Suprapubic skin (tissue), 4 donors: ENCODE data around the gene IQSEC1. TPM values are rescaled to one million over a fixed set of nuclear protein-coding genes. Genes with fewer than 3 reads are reported as not detected.

Source experiments
- DNase-seq, 2 donors: peaks; one replicate each; pipeline ENCODE4 v3.0.0-alpha.2; 2019; ENCODE audit warnings: low spot score in 2 of 2
- H3K27ac ChIP-seq: fragments of 200-600 bp; sonication (generic); one replicate; pipeline ENCODE4 v1.5.1; 2019
- H3K27me3 ChIP-seq: fragments of 200-600 bp; sonication (generic); one replicate; pipeline ENCODE4 v1.5.1; 2019
- H3K36me3 ChIP-seq: fragments of 200-600 bp; sonication (generic); one replicate; pipeline ENCODE4 v1.5.1; 2019
- H3K4me1 ChIP-seq: fragments of 200-600 bp; sonication (generic); one replicate; pipeline ENCODE4 v1.5.1; 2019
- H3K4me3 ChIP-seq: fragments of 200-600 bp; sonication (generic); one replicate; pipeline ENCODE4 v1.5.1; 2019; ENCODE audit warnings: mild to moderate bottlenecking
- H3K9me3 ChIP-seq: fragments of 200-600 bp; sonication (generic); one replicate; pipeline ENCODE4 v1.5.1; 2019
- EP300 ChIP-seq: sonication (generic); formaldehyde crosslinking; IDR thresholded peaks from one replicate; pipeline ENCODE4 v1.6.1; 2017; ENCODE audit warnings: antibody characterized with exemption
- POLR2A ChIP-seq, 2 donors: fragments of 450-650 bp; IDR thresholded peaks; one replicate each; pipeline ENCODE4 v1.6.1; 2017; ENCODE audit warnings: antibody characterized with exemption in 2 of 2, mild to moderate bottlenecking in 2 of 2, moderate library complexity in 2 of 2
- POLR2AphosphoS5 ChIP-seq, 3 donors: sonication (generic); formaldehyde crosslinking; IDR thresholded peaks; one replicate each; pipeline ENCODE4 v1.6.1; 2017; ENCODE audit warnings: antibody characterized with exemption in 3 of 3
- WGBS: methylation state at CpG from one replicate; pipeline ENCODE4 v1.1.5; 2018; 5-methylcytosine and 5-hydroxymethylcytosine counted together
- total RNA-seq, 4 donors: library from RNA; depleted of rRNA; stranded (reverse); fragments of >200 nt; gene quantifications; one replicate each; pipeline ENCODE4 v1.1.0, GENCODE V29; 2016
- TF ChIP-seq, protein P1 (sequence below), 2 donors: fragments of 200-600 bp in 1 of 2; fragments of 450-650 bp in 1 of 2; sonication (generic) in 1 of 2; IDR thresholded peaks; one replicate each; pipeline ENCODE4 v1.5.1; 2016 to 2019; ENCODE audit warnings: antibody characterized with exemption in 2 of 2, mild to moderate bottlenecking in 1 of 2, moderate library complexity in 1 of 2

IQSEC1 gene
- total RNA-seq, 4 donors from 2014 or later = 26.7 to 52.4 (median 35.5) TPM

GRCh38 chr3:13028010-13028821 lies 45.0 kb downstream of the IQSEC1 start:
- no peak for TF ChIP-seq POLR2AphosphoS5 (IDR thresholded peaks at IDR 0.05)
- no peak for TF ChIP-seq POLR2A (IDR thresholded peaks at IDR 0.05)
- TF ChIP-seq EP300 = no peak
- TF ChIP-seq, protein P1, sequence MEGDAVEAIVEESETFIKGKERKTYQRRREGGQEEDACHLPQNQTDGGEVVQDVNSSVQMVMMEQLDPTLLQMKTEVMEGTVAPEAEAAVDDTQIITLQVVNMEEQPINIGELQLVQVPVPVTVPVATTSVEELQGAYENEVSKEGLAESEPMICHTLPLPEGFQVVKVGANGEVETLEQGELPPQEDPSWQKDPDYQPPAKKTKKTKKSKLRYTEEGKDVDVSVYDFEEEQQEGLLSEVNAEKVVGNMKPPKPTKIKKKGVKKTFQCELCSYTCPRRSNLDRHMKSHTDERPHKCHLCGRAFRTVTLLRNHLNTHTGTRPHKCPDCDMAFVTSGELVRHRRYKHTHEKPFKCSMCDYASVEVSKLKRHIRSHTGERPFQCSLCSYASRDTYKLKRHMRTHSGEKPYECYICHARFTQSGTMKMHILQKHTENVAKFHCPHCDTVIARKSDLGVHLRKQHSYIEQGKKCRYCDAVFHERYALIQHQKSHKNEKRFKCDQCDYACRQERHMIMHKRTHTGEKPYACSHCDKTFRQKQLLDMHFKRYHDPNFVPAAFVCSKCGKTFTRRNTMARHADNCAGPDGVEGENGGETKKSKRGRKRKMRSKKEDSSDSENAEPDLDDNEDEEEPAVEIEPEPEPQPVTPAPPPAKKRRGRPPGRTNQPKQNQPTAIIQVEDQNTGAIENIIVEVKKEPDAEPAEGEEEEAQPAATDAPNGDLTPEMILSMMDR (IDR thresholded peaks at IDR 0.05) = no peak
- Histone ChIP-seq H3K27me3 (no peaks in the 10 kb centered on the region), H3K4me1 (peaks cover 13% of the 10 kb centered on the region), H3K9me3 (no peaks in the 10 kb centered on the region), H3K4me3 (no peak overlapping the region), H3K36me3 (no peaks in the 10 kb centered on the region), H3K27ac (no peak overlapping the region)
- 84% methylated on average over 11 of the region's 11 CpGs for WGBS
- no peak for DNase-seq

- TF ChIP-seq POLR2AphosphoS5 (IDR thresholded peaks at IDR 0.05) = no peak
- TF ChIP-seq, protein P1 (IDR thresholded peaks at IDR 0.05) = no peak
- no peak for TF ChIP-seq EP300
- TF ChIP-seq POLR2A (IDR thresholded peaks at IDR 0.05) = no peak
- Histone ChIP-seq H3K4me3 (no peak overlapping the region), H3K27me3 (no peaks in the 10 kb centered on the region), H3K9me3 (no peaks in the 10 kb centered on the region), H3K27ac (no peak overlapping the region), H3K4me1 (peaks cover 22% of the 10 kb centered on the region), H3K36me3 (no peaks in the 10 kb centered on the region)
- 95% methylated on average over 7 of the region's 7 CpGs for WGBS
- no peak for DNase-seq
Measured at GRCh38 chr3:13027154-13027553, 46.1 kb downstream of the IQSEC1 start.

DNA sequence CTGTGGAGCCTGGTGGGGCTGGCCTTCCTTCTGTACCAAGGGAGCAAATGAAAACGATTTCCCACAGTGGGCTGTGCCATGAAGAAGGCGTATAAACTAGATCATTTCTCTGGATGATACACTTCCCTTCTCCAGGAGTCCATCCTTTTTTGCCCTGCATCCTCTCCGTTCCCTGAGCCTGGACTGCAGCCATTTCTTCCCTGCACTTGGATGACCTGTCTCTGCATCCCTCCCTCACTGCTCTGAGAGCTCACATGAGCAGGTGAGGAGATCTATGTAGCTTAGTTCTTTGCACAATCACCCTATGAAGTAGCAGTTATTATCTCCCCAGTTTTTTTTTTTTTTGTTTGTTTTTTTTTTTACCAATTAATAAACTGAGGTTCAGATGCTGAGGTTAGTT lies 46.7 kb downstream of the IQSEC1 start:
- H3K4me3 ChIP-seq = no peak overlapping the region
- DNase-seq = no peak
- H3K4me1 ChIP-seq = peaks cover 29% of the 10 kb centered on the region
- H3K9me3 ChIP-seq = no peaks in the 10 kb centered on the region
- H3K36me3 ChIP-seq = no peaks in the 10 kb centered on the region
- H3K27me3 ChIP-seq = no peaks in the 10 kb centered on the region
- no peak for TF ChIP-seq POLR2A (IDR thresholded peaks at IDR 0.05)
- TF ChIP-seq POLR2AphosphoS5 (IDR thresholded peaks at IDR 0.05) = no peak
- TF ChIP-seq, protein P1 (IDR thresholded peaks at IDR 0.05) = no peak
- TF ChIP-seq EP300 = no peak
- no peak overlapping the region for H3K27ac ChIP-seq
- 91% methylated on average over 3 of the region's 3 CpGs for WGBS

- Histone ChIP-seq H3K4me1 (peaks cover 34% of the 10 kb centered on the region), H3K4me3 (no peak overlapping the region), H3K27me3 (no peaks in the 10 kb centered on the region), H3K36me3 (no peaks in the 10 kb centered on the region), H3K9me3 (no peaks in the 10 kb centered on the region), H3K27ac (no peak overlapping the region)
- TF ChIP-seq, protein P1 (IDR thresholded peaks at IDR 0.05) = no peak
- TF ChIP-seq POLR2A (IDR thresholded peaks at IDR 0.05) (no peak), EP300 (no peak), POLR2AphosphoS5 (IDR thresholded peaks at IDR 0.05) (no peak)
- DNase-seq = no peak
- 93% methylated on average over 10 of the region's 10 CpGs for WGBS
Measured at GRCh38 chr3:13025778-13026518, 47.3 kb downstream of the IQSEC1 start.

DNA sequence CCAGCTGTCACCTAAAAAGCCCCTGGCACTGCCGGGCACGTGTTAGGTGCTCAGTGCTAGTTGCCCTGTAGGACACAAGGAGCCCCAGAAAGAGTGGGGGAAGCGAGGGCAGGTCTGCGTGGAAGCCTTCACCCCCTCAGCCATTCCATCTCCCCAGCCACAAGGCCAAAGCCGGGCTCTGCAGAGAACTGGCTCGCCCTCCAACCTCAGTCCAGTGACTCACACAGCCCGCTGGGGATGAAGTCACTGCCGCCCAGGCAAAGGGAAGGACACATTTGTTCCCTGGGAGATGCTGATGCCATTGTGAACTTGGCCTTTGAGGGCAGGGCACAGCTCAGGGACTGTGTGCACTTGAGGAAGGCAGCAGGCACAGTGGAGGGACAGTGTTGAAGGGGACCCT lies 48.1 kb downstream of the IQSEC1 start:
- no peaks in the 10 kb centered on the region for H3K27me3 ChIP-seq
- no peak for DNase-seq
- TF ChIP-seq POLR2AphosphoS5 (IDR thresholded peaks at IDR 0.05) = no peak
- TF ChIP-seq POLR2A (IDR thresholded peaks at IDR 0.05) = no peak
- TF ChIP-seq, protein P1 (IDR thresholded peaks at IDR 0.05) = no peak
- no peak for TF ChIP-seq EP300
- no peak overlapping the region for H3K27ac ChIP-seq
- H3K4me3 ChIP-seq = no peak overlapping the region
- peaks cover 41% of the 10 kb centered on the region for H3K4me1 ChIP-seq
- 62% methylated on average over 7 of the region's 8 CpGs for WGBS
- no peaks in the 10 kb centered on the region for H3K9me3 ChIP-seq
- H3K36me3 ChIP-seq = no peaks in the 10 kb centered on the region
